Stimulated activated CD8-positive, alpha-beta memory T cell treated with anti-CD3 and anti-CD28 coated beads, Interleukin-7, amount 100 ng/mL, for 48 hours (primary cell): ENCODE results near the gene MED25.

Experiments used
- DNase-seq, 2 donors: peaks; one replicate each; pipeline ENCODE4 v3.0.0-alpha.2; 2020; ENCODE audit warnings: low read depth in 1 of 2; ENCODE audit errors: extremely low read depth in 1 of 2

The MED25 gene

DNA sequence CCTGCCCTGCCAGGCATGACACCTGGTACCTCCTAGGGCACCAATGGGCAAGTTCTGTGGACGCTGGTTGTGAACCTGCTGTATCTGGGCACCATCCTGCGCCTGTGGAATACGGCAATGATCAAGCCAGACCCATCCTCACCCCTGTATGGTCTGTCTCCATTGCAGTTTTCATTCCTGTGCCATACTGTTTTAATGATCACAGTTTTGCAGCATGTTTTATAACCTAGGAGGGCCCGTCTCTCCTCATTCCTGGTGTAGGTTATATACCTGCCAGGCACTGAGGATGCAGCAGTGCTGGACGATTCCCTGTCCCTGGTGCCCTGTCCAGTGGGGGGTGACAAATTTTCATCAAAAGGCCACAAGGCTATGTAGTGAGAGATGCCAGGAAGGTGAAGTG, 65.0 kb downstream of the MED25 start:
- no peak for DNase-seq

- DNase-seq = no peak
Measured at GRCh38 chr19:49884109-49884508, 66.0 kb downstream of the MED25 start.

DNA sequence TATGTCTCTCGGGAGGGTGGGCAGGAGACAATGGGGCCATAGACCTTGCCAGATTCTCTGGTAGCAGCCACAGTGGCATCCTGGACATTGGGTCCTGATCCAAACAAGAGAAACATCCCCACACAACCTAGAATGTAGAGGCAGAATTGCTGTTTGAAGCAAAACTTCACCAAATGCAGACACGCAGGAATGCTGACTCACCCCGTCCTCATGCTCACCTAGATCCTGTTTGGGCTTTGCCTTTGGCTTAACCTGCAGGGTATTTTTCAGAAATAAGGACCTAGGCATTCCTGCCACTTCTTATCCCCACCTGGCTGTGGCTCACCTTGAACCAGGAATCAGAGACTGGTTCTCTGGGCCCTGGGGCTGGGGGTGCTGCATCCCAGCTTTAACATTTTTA, 66.7 kb downstream of the MED25 start:
- no peak for DNase-seq
